BJ (cell line): ENCODE results near the gene TMEM114. TPM values are rescaled to one million over a fixed set of nuclear protein-coding genes. Genes with fewer than 3 reads are reported as not detected.

Experiments
- CTCF ChIA-PET: fragments of 350-600 bp; formaldehyde crosslinking; extraction: SDS; loops from one replicate; lab custom pipeline; 2021; ENCODE audit warnings: antibody characterized with exemption, inconsistent platforms; lab: Yijun Ruan, JAX
- POLR2A ChIA-PET: fragments of 300-600 bp; sonication (Branson Sonifier 250); formaldehyde crosslinking; extraction: SDS; loops from one replicate; lab custom pipeline; 2021; ENCODE audit warnings: antibody characterized with exemption; lab: Charles Lee
- DNase-seq: peaks from one replicate; pipeline ENCODE4 v3.0.0-alpha.2; 2011; ENCODE audit warnings: low read depth
- H3K27me3 ChIP-seq: 2 replicates; pipeline ENCODE4 v1.6.0; 2011; ENCODE audit warnings: low read length; ENCODE audit not compliant: control insufficient read depth, insufficient read depth
- H3K36me3 ChIP-seq: 2 replicates; pipeline ENCODE4 v1.5.1; 2011; ENCODE audit warnings: low read length; ENCODE audit not compliant: control insufficient read depth, insufficient read depth
- H3K4me3 ChIP-seq: 2 replicates; pipeline ENCODE4 v1.5.1; 2011; ENCODE audit warnings: low read depth, mild to moderate bottlenecking, control low read depth, low read length
- CTCF ChIP-seq: IDR thresholded peaks from 2 replicates; pipeline ENCODE4 v1.5.1; 2011; ENCODE audit warnings: low read depth, mild to moderate bottlenecking, control low read depth, inconsistent platforms, low read length, moderate library complexity; ENCODE audit not compliant: insufficient read depth
- polyA plus RNA-seq: library from polyadenylated mRNA; depleted of rRNA; stranded (reverse); fragments of >200 nt; gene quantifications from 2 replicates; pipeline ENCODE4 v1.2.3, GENCODE V29; 2011; rRNA removed

Gene TMEM114
- polyA plus RNA-seq, 1 experiment, result not detected

GRCh38 chr16:8528471-8528870 lies 61.8 kb downstream of the TMEM114 start:
- no peak for DNase-seq
- POLR2A ChIA-PET, result no interaction called here
- Histone ChIP-seq H3K27me3 (no peaks in the 10 kb centered on the region), H3K4me3 (no peak overlapping the region), H3K36me3 (no peaks in the 10 kb centered on the region)
- CTCF ChIA-PET, result no interaction called here
- no peak for TF ChIP-seq CTCF

- H3K4me3 ChIP-seq, result no peak overlapping the region
- ChIA-PET CTCF (no interaction called here), POLR2A (no interaction called here)
- H3K27me3 ChIP-seq, result no peaks in the 10 kb centered on the region
- DNase-seq, result no peak
- TF ChIP-seq CTCF, result no peak
- H3K36me3 ChIP-seq, result no peaks in the 10 kb centered on the region
These were observed 66.4 kb downstream of the TMEM114 start for GRCh38 chr16:8523932-8524331.

GRCh38 chr16:8522757-8523156 lies 67.6 kb downstream of the TMEM114 start:
- no peaks in the 10 kb centered on the region for H3K36me3 ChIP-seq
- ChIA-PET CTCF (no interaction called here), POLR2A (no interaction called here)
- no peak overlapping the region for H3K4me3 ChIP-seq
- no peak for DNase-seq
- no peaks in the 10 kb centered on the region for H3K27me3 ChIP-seq
- TF ChIP-seq CTCF, result no peak

- CTCF ChIA-PET, result no interaction called here
- no peaks in the 10 kb centered on the region for H3K27me3 ChIP-seq
These were observed 70.7 kb downstream of the TMEM114 start for GRCh38 chr16:8519643-8520042.

More at GRCh38 chr16:8519643-8520042, 70.7 kb downstream of the TMEM114 start:
- TF ChIP-seq CTCF, result no peak
- Histone ChIP-seq H3K36me3 (no peaks in the 10 kb centered on the region), H3K4me3 (no peak overlapping the region)
- POLR2A ChIA-PET, result no interaction called here
- no peak for DNase-seq

Other genes with a start within 250 kb of the TMEM114 start
- 43.9 and 54.6 TPM in 2 replicates for gene METTL22, start 31.2 kb upstream of the TMEM114 start, polyA plus RNA-seq
- 2.8 and 3.5 TPM in 2 replicates for gene ABAT, start 84.1 kb upstream of the TMEM114 start, polyA plus RNA-seq
- 5.9 and 7.9 TPM in 2 replicates for gene TMEM186, start 207.1 kb upstream of the TMEM114 start, polyA plus RNA-seq
- gene PMM2, start 207.3 kb upstream of the TMEM114 start, polyA plus RNA-seq, result 30.4 and 32.2 TPM in 2 replicates